ENCODE results near the gene ZNF780B.

- TF ChIP-seq, protein P1, sequence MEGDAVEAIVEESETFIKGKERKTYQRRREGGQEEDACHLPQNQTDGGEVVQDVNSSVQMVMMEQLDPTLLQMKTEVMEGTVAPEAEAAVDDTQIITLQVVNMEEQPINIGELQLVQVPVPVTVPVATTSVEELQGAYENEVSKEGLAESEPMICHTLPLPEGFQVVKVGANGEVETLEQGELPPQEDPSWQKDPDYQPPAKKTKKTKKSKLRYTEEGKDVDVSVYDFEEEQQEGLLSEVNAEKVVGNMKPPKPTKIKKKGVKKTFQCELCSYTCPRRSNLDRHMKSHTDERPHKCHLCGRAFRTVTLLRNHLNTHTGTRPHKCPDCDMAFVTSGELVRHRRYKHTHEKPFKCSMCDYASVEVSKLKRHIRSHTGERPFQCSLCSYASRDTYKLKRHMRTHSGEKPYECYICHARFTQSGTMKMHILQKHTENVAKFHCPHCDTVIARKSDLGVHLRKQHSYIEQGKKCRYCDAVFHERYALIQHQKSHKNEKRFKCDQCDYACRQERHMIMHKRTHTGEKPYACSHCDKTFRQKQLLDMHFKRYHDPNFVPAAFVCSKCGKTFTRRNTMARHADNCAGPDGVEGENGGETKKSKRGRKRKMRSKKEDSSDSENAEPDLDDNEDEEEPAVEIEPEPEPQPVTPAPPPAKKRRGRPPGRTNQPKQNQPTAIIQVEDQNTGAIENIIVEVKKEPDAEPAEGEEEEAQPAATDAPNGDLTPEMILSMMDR (IDR thresholded peaks at IDR 0.05; ENCODE audit: poor library complexity, severe bottlenecking): no peak
- TF ChIP-seq EZH2 (IDR thresholded peaks at IDR 0.05; ENCODE audit: borderline replicate concordance, insufficient read depth, low read length, poor library complexity, severe bottlenecking): no peak
- no peak for TF ChIP-seq POLR2AphosphoS5 (IDR thresholded peaks at IDR 0.05)
- TF ChIP-seq SMC3 (conservative IDR thresholded peaks at IDR 0.05; ENCODE audit: poor library complexity): no peak
- no peak for TF ChIP-seq REST (IDR thresholded peaks at IDR 0.05; ENCODE audit: borderline replicate concordance)
- no peak for TF ChIP-seq EP300 (conservative IDR thresholded peaks at IDR 0.05; ENCODE audit: poor library complexity, severe bottlenecking)
These were observed 37.4 kb upstream of the ZNF780B start for GRCh38 chr19:40093416-40093815.
